ENCODE measurements around the gene DHX30. TPM values are rescaled to one million over a fixed set of nuclear protein-coding genes. Genes with fewer than 3 reads are reported as not detected.
"Not testable (repeated sequence)": the region's sequence is repeated elsewhere in the genome, so short reads cannot be mapped to it uniquely, and the experiment has no call there.

The DHX30 gene
- total RNA-seq, 1 donor from 2014 or later: 44.3 TPM

DNA sequence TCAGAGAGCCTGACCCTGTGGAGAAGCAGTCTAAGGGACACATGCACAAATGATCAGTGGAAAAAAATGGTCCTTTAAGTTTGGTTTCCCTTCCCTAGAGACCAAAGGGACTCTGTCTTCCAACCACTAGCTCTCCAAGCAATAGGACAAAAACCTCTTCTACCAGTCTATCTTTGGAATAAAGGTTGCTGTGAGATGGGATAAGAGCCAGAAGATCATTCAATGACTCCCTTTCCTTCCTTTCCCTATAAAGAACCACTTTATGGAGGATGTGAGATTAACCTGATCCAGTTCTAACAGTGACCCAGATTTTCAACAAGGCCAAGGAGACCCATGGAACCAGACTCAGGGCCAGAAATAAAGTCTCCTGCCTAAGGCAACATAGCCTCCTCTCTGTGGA, 74.8 kb downstream of the DHX30 start:
- peak in 1 of 2 donors; percentile 60 for DNase-seq (ENCODE audit: low read depth in 2 of 2)

DNA sequence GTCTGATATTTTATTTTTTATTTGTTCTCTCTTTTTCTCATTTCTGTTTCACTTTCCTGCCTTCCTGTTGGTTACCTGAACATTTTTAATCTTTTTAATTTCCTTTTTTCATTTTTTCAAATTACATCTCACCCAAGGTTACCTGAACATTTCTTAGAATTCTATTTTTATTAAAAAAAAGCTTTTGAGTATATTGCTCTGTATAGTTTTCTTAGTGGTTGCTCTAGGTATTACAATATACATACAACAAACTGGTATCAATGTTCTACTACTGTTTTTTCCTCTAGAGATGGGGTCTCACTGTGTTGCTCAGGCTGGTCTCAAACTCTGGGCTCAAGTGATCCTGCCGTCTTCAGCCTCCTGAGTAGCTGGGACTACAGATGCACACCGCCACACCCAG, 79.4 kb downstream of the DHX30 start:
- DNase-seq (ENCODE audit: low read depth in 2 of 2): no peak

DNA sequence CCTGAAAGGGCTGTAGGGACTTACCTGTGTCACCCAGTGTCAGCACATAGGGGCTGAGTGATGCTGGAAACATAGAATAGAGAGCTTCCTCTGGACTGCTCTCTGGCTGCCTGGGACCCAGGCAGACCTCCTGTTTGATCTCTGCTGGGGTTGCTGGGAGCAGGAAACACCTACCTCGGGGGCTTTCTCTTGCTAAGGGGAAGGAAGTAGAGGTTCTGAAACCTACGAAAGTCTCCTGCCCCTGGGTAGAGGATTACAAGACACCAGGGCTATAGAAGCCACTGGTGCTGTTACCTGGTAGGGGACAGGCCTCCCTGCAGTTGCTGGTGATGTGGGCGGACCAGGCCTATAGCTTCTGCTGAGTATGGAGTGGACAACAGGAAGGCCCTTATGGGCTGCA, 81.7 kb downstream of the DHX30 start:
- DNase-seq (ENCODE audit: low read depth in 2 of 2): no peak

DNA sequence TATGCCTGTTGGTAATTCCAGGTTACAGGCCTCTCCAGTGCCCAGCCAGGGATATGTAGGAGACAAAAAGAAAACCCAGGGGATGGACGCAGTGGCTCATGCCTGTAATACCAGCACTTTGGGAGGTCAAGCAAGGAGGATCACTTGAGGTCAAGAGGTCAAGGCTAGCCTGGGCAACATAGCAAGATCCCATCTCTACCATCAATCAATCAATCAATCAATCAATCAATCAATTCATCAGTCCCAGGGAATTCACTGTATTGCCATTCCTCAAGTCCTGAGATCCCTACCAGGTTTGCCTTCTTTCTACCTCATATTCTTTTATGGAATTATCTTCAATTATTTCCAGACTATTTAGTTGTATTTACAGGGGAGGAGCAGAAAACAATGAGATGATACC, 82.2 kb downstream of the DHX30 start:
- DNase-seq (ENCODE audit: low read depth in 2 of 2): no peak

DNA sequence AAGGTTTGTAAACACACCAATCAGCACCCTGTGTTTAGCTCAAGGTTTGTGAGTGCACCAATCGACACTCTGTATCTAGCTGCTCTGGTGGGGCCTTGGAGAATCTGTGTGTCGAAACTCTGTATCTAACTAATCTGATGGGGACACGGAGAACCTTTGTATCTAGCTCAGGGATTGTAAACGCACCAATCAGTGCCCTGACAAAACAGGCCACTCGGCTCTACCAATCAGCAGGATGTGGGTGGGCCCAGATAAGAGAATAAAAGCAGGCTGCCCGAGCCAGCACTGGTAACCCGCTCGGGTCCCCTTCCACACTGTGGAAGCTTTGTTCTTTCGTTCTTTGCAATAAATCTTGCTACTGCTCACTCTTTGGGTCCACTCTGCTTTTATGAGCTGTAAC, 85.1 kb downstream of the DHX30 start:
- not testable (repeated sequence) for DNase-seq (ENCODE audit: low read depth in 2 of 2)

DNA sequence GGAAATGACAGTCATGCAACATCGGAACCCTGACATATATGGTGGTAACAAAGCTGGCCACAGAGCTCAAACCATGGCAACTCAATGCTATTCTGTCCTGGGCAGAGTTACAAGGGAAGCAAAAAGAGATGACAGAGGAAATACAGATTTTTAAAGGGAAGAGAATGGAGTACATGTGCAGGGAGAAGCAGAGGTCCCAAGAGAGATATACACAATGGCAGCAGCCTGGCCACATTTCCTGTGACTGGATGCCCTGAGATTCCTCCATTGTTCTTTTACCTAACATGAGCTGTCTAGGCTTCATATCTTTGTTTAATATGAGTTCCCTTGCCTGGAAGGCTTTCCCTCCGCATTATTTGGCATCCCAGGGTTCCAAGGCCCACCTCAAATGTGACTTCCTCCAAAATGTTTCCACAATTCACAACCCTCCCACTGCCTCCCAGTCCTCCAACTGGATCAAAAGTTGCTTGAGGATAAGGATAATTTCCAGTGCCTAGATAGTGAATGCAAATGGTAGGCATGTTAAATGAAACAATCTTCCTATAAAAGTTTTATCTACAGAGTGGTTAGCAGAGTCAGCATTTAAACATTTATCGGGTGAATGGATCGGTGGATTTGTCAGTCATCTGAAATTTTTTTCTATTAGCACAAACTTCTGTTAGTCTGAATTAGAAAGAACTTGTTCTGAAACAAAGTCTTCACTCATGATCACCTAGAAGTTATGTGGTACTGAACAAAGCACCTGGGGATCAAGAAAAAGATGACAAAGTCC, 86.2 kb downstream of the DHX30 start:
- DNase-seq (ENCODE audit: low read depth in 2 of 2): peak; percentile 21 to 70

DNA sequence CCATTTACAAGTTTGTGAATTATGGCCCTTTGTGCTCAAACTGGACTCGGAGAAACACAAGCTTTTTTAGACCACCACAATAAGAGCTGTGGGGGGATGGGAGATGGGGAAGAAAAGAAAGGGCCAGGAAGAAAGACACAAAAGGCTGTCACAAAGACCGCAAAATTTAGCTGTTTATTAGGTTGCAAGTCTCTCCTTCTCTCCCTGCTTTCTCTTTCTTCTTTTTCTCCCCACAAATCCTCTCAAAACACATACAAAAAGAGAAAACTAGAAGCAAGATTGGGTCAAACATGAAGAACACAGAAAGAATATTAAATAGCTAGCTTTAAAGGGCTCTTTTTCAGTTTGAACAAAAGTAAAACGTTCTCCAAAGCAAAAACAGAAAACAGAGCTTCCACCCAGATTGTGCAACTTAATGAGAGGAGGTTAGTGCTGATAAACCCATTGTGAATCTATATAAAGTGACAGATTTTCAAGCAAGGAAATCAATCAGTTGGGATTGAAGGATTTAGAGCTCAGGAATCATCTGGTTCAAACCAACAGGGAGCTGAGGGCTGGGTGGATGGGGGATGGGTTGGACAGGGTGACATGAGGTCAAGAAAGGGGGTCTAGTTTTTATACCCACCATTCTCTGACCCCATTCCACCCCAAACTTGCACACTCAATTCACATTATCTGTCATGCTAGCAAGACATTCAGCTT, 87.3 kb downstream of the DHX30 start:
- no peak for DNase-seq (ENCODE audit: low read depth in 2 of 2)

DNA sequence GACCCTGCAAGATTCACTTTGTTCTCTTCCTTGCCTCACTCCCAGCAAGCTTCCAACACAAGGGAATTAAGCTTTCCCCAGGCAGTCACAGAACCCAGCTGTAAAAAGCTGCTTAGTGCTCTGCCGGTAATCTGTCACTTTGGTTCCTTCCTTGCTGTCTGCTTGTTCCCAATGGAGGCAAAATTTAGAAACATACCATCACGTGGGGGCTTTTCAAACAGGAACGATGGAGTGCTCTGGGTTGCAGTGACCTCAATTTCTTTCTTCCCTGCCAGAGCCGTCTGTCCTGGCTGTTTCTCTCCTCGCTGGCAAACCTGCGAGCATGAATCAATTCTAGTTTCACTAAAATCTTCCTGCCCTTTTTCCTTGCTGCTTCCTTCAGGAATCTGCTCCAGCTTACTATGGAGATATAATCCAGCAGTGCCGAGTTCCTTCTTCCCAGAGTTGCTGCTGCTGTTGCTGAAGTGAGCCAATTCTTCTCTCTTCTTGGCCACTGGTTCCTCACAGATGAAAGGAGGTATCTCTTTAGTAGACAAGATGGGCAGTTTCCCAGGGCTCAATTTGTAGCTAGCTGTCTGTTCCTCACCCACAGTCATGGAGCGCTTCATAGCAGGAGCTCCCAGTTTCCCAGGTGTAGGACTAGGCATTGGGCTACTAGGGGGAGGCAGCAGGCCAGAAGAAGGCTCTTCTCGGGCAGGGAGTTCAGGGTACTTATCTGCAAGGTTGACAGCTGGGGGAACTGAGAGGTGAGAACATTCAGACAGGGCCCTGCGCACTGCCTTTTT, 88.1 kb downstream of the DHX30 start:
- DNase-seq (ENCODE audit: low read depth in 2 of 2): no peak

DNA sequence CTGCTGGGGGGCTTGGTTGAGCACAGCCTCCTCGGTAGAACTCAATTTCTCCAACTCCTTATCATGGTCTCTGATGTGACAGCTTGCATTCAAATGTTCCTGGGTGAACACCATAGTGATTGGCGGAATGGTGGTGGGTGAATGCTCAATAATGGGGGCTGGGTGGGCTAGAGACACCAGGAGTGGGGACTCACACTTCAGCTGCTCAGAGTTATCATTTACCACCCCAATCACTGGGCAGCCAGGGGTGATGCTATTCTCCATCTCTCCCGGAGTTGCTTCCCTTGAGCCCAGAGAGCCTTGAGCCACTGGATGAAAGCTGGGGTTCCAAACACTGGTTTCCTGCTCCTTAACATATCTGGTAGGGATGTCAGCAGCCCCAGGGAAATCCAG, 88.7 kb downstream of the DHX30 start:
- no peak for DNase-seq (ENCODE audit: low read depth in 2 of 2)

DNA sequence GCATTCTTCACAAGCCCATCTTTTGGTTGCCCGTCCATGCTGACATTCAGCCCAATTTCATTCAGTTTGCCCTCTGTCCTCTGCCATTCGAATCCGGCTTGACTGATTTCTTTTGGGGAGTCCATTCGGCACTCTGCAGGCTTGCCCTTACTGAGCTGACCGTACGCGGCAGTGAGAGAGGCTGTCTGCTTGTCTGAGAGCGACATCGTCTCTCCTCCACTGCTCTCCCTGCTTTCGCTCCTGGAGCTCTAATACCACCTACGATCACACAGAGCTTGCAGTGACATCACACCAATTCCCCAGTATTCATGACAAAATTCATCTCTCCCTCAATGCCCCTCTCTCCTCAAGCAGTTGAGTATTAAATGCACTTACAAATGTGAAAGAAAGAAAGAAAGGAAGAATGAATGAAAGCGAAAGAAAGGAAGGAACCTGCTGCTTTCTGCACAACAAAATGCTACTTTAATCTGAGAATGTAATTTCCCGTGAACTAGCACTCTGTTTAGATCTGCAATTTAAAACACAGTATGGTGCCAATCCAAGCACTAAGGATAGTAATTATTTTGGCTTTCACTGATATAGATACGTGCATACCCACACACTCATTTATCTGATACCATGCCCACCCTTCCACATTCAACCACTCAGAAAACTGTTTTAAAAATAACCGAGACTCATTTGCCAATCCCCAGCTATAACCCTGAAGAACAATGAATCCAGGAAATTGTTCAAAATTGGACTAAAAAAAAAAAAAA, 89.5 kb downstream of the DHX30 start:
- DNase-seq (ENCODE audit: low read depth in 2 of 2): no peak

DNA sequence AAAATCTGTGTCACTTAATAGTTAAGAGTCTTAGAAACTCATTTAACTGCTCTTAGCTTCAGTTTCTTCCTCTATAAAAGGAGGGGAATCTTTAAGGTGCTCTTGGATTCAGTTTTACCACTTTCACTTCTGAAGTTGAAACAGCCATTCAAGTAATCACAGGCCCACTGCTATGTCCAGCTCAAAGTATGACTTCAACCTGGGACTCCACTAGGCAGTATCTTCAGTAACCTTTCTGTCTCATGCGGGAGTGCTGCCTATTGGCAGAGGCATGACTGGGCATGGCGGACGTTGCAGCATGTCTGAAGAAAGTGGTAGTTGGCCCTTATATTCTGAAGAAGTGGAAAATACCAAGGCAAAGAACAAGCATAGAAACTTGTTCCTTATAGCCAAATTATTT, 92.3 kb downstream of the DHX30 start:
- DNase-seq (ENCODE audit: low read depth in 2 of 2): no peak

DNA sequence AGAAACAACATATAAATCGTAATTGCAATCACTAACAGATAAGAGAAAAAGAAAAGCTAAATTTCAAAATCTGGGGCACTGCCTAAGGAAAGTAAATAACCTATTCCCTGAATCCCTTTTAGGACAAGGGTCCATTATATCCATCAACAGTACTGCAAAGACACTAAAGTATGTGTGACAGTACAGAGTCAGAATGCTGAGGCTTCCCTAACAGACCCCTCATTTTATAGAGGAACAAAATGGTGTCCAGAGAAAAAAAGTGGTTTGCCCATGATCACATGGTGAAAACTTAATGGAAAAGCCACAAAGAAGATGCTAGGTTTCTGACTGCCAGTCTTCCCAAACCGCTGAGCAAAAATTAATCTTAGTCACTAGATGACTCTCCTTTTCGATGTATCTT, 93.8 kb downstream of the DHX30 start:
- no peak for DNase-seq (ENCODE audit: low read depth in 2 of 2)

DNA sequence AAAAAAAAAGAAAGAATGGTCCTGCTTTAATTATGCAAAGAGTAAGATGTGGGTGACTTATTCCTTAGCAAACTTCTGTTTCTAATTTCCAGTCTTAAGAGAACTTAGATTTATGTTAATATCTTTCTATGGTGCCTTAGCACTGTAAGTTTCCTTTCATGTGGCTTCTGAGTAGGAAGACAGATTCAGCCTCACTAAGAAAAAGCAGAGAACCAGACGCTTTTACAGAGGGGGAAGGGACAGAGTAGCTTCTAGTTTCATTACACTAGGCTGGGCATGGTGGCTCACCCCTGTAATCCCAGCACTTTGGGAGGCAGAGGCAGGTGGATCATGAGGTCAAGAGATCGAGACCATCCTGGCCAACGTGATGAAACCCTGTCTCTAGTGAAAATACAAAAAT, 95.0 kb downstream of the DHX30 start:
- DNase-seq (ENCODE audit: low read depth in 2 of 2): no peak

DNA sequence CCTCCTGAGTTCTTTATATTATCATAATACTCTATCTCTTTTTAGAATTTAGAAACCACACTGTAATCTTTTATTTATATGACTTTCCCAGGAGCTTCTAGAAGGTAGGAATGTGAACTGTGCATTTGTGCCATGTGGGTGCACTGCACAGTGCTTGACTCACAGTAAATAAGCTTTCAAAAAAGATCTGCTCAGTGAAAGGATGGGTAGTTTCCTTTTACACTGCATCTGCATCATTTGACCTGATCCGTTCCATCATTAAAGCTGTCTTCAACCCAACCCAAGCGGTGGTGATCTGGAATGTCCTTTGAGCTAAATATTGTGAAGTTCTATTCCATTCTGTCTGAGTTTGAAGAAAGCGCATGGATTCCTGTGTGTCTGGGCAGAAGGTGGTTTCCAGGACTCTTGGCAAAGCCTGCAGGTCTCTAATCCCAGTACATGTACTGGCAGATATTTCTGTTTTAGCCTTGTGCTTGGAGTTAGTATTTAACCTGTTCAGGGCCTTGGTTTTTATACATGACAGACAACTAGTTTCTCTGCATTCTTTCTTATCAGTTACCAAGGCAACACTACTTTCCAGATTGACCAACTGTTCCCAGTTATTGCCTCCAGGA, 96.7 kb downstream of the DHX30 start:
- no peak for DNase-seq (ENCODE audit: low read depth in 2 of 2)

Other genes with a start within 250 kb of the DHX30 start
- 0.26 and 0.38 TPM in 2 replicates for gene CSPG5, start 224.3 kb upstream of the DHX30 start, total RNA-seq
- gene SMARCC1, start 21.2 kb upstream of the DHX30 start, total RNA-seq: 25.7 and 27.2 TPM in 2 replicates
- gene MAP4, start 213.3 kb downstream of the DHX30 start, total RNA-seq: 41.2 and 53.1 TPM in 2 replicates

Data from dermis microvascular lymphatic vessel endothelial cell (primary cell).